ES-I3 (cell line): Measurements from ENCODE around the gene LRRC23.
"Not testable (repeated sequence)": the region's sequence is repeated elsewhere in the genome, so short reads cannot be mapped to it uniquely, and the experiment has no call there.

Experiments used
- H3K36me3 ChIP-seq: 2 replicates; pipeline ENCODE4 v1.6.1; 2013; ENCODE audit warnings: mild to moderate bottlenecking, low read length, control low read depth, moderate library complexity; ENCODE audit not compliant: insufficient read depth
- H3K4me1 ChIP-seq: 2 replicates; pipeline ENCODE4 v1.6.1; 2013; ENCODE audit warnings: mild to moderate bottlenecking, control low read depth, low read length; ENCODE audit not compliant: insufficient read depth
- H3K9ac ChIP-seq: 2 replicates; pipeline ENCODE4 v1.6.1; 2013; ENCODE audit warnings: low read depth, mild to moderate bottlenecking, low read length, moderate library complexity
- H3K9me3 ChIP-seq: 2 replicates; pipeline ENCODE4 v1.6.1; 2013; ENCODE audit warnings: mild to moderate bottlenecking, low read length, moderate library complexity; ENCODE audit not compliant: control insufficient read depth, insufficient read depth

The LRRC23 gene

DNA sequence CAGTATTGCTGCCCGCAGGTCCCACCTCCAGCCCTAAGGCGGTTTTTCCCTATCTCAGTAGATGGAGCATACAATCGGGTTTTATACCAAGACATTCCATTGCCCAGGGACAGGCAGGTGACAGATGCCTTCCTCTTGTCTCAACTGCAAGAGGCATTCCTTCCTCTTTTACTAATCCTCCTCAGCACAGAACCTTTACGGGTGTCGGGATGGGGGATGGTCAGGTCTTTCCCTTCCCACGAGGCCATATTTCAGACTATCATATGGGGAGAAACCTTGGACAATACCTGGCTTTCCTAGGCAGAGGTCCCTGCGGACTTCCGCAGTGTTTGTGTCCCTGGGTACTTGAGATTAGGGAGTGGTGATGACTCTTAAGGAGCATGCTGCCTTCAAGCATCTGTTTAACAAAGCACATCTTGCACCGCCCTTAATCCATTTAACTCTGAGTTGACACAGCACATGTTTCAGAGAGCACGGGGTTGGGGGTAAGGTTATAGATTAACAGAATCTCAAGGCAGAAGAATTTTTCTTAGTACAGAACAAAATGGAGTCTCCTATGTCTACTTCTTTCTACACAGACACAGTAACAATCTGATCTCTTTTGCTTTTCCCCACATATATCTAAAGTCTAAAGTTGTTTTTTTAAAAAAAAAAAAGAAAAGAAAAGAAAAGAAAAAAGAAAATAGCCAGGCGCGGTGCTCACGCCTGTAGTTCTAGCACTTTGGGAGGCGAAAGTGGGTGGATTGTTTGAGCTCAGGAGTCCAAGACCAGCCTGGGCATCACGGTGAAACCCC is 18.2 kb upstream of the LRRC23 start:
- peaks cover 29% of the 10 kb centered on the region for H3K4me1 ChIP-seq
- not testable (repeated sequence) for H3K36me3 ChIP-seq, H3K9ac ChIP-seq, H3K9me3 ChIP-seq

GRCh38 chr12:6887460-6887859 is 17.2 kb upstream of the LRRC23 start:
- no peak overlapping the region for H3K9ac ChIP-seq
- H3K9me3 ChIP-seq: no peaks in the 10 kb centered on the region
- H3K4me1 ChIP-seq: peaks cover 29% of the 10 kb centered on the region
- H3K36me3 ChIP-seq: 0 out of 2 replicates have a peak, but pooled peaks cover 2% of the 10 kb centered on the region

GRCh38 chr12:6888360-6888759 is 16.3 kb upstream of the LRRC23 start:
- peaks cover 29% of the 10 kb centered on the region for H3K4me1 ChIP-seq
- no peak overlapping the region for H3K9ac ChIP-seq
- H3K9me3 ChIP-seq: no peaks in the 10 kb centered on the region
- 0 out of 2 replicates have a peak, but pooled peaks cover 2% of the 10 kb centered on the region for H3K36me3 ChIP-seq

- peaks cover 29% of the 10 kb centered on the region for H3K4me1 ChIP-seq
- not testable (repeated sequence) for H3K36me3 ChIP-seq, H3K9me3 ChIP-seq, H3K9ac ChIP-seq
Observed at GRCh38 chr12:6888794-6889193, 15.8 kb upstream of the LRRC23 start.

DNA sequence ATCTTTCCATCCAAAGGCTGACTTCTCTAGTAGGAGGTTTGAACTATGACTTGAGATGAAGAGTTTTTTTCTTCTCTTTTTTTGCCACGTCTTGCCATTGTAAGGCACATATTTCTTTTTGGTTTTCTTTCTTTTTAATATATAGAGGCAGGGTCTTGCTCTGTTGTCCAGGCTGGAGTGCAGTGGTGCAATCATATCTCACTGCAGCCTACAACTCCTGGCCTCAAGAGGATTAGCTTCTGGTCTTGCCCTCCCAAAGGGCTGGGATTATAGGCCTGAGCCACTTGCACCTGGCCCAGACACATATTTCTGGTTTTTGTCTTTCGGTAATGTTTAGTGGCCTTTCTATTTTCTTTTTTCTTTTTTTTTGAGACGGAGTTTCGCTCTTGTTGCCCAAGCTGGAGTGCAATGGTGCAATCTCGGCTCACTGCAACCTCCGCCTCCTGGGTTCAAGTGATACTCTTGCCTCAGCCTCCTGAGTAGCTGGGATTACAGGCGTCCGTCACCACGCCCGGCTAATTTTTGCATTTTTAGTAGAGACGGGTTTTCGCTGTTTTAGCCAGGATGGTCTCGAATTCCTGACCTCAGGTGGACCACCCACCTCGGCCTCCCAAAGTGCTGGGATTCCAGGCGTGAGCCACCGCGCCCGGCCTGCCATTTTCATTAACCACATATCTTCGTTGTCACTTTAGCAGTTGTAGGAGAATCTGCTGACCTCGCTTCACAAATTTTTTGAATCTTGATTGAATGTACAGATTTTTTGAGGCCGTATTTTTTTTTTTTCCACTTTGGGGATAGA is 14.6 kb upstream of the LRRC23 start:
- Histone ChIP-seq H3K4me1 (peaks cover 24% of the 10 kb centered on the region), H3K9ac (peak overlapping the region; percentile 25)
- not testable (repeated sequence) for H3K9me3 ChIP-seq

GRCh38 chr12:6890789-6891645 is 13.6 kb upstream of the LRRC23 start:
- Histone ChIP-seq H3K9me3 (no peaks in the 10 kb centered on the region), H3K4me1 (peaks cover 22% of the 10 kb centered on the region), H3K36me3 (0 out of 2 replicates have a peak, but pooled peaks cover 2% of the 10 kb centered on the region), H3K9ac (peak overlapping the region; percentile 47)

More for the DNA sequence above, 14.6 kb upstream of the LRRC23 start:
- H3K36me3 ChIP-seq: not testable (repeated sequence)

- H3K9ac ChIP-seq: peak overlapping the region; percentile 47
- peaks cover 22% of the 10 kb centered on the region for H3K4me1 ChIP-seq
- no peaks in the 10 kb centered on the region for H3K9me3 ChIP-seq
- H3K36me3 ChIP-seq: 0 out of 2 replicates have a peak, but pooled peaks cover 2% of the 10 kb centered on the region
Observed at GRCh38 chr12:6891646-6892001, 13.0 kb upstream of the LRRC23 start.

GRCh38 chr12:6892683-6893082 is 11.9 kb upstream of the LRRC23 start:
- H3K9me3 ChIP-seq, H3K36me3 ChIP-seq, H3K9ac ChIP-seq: not testable (repeated sequence)
- peaks cover 14% of the 10 kb centered on the region for H3K4me1 ChIP-seq

GRCh38 chr12:6894321-6894720 is 10.3 kb upstream of the LRRC23 start:
- Histone ChIP-seq H3K9ac (no peak overlapping the region), H3K9me3 (no peaks in the 10 kb centered on the region), H3K36me3 (0 out of 2 replicates have a peak, but pooled peaks cover 2% of the 10 kb centered on the region)

GRCh38 chr12:6896846-6897435 is 7.7 kb upstream of the LRRC23 start:
- Histone ChIP-seq H3K4me1 (0 out of 2 replicates have a peak, but pooled peaks cover 2% of the 10 kb centered on the region), H3K36me3 (no peaks in the 10 kb centered on the region; the same call in 1 of the 2 replicates), H3K9ac (no peak overlapping the region), H3K9me3 (no peaks in the 10 kb centered on the region)

More at GRCh38 chr12:6894321-6894720, 10.3 kb upstream of the LRRC23 start:
- peaks cover 6% of the 10 kb centered on the region; the same call in 1 of the 2 replicates for H3K4me1 ChIP-seq

- peaks cover 12% of the 10 kb centered on the region; the same call in 1 of the 2 replicates for H3K4me1 ChIP-seq
- no peak overlapping the region for H3K9ac ChIP-seq
- no peaks in the 10 kb centered on the region for H3K9me3 ChIP-seq
- no peaks in the 10 kb centered on the region; the same call in 1 of the 2 replicates for H3K36me3 ChIP-seq
Observed at GRCh38 chr12:6899427-6899826, 5.2 kb upstream of the LRRC23 start.

DNA sequence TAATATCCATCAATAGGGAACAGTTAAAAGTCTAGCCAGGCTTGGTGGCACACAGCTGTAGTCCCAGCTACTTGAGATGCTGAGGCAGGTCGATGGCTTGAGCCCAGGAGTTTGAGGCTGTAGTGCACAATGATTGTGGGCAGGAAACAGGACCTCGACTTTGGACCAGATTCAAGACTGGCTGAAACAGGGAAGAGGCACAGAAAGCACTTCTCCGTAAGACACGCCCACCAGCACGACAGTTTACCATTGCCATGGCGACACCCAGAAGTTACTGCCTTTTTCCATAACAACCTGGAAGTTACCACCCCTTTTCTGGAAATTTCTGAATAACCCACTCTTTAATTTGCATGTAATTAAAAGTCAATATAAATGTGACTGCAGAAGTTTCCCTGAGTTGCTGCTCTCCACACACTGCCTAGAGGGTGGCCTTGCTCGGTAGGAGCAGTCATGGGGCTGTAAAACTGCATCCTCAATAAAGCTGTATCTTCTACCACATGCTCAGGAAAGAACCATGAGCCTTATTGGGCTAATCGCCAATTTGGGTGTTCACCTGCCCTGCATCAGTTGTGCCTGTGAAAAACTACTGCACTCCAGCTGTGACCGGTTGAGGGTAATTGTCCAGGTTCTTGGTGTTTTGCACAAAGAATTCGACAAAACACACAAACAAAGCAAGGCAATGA is 4.6 kb upstream of the LRRC23 start:
- Histone ChIP-seq H3K36me3 (no peaks in the 10 kb centered on the region; the same call in 1 of the 2 replicates), H3K9me3 (no peaks in the 10 kb centered on the region), H3K9ac (no peak overlapping the region), H3K4me1 (peaks cover 12% of the 10 kb centered on the region; the same call in 1 of the 2 replicates)

DNA sequence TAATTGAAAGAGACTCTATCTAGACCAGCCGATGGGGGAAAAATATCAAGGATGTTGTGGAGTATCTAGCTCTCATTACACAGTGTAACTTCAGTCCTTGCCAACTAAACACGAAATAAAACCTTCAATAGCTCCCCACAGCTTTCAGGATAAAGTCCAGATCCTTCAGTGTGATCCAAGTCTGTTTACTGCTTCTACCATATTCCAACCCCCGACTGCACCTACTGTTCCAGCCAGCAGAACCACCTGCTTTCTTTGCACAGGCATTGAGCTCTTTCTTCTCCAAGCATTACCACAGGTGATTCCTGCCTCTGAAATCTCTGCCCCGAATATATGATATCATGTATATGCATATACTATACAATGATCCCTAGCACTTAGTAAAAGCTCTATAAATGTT is 2.2 kb upstream of the LRRC23 start:
- no peaks in the 10 kb centered on the region; the same call in 1 of the 2 replicates for H3K36me3 ChIP-seq
- H3K9me3 ChIP-seq: no peaks in the 10 kb centered on the region
- H3K9ac ChIP-seq: no peak overlapping the region
- H3K4me1 ChIP-seq: peaks cover 12% of the 10 kb centered on the region; the same call in 1 of the 2 replicates
